Measurements from ENCODE around the gene MAP3K19.
"Not testable (repeated sequence)": the region's sequence is repeated elsewhere in the genome, so short reads cannot be mapped to it uniquely, and the experiment has no call there.

MAP3K19 gene

GRCh38 chr2:134973241-134974138 lies 73.8 kb downstream of the MAP3K19 start:
- Histone ChIP-seq H3K36me3 (ENCODE audit: control insufficient read depth in 1 of 2, insufficient read depth in 2 of 2, low read length in 2 of 2) (no peaks in the 10 kb centered on the region), H3K9ac (ENCODE audit: low read depth in 1 of 2, low read length in 2 of 2) (no peak overlapping the region), H3K27ac (ENCODE audit: low read depth, low read length) (no peak overlapping the region), H3K27me3 (ENCODE audit: control insufficient read depth in 1 of 2, insufficient read depth in 2 of 2, low read length in 2 of 2) (no peaks in the 10 kb centered on the region), H3K4me3 (ENCODE audit: low read depth in 1 of 2, low read length in 2 of 2) (no peak overlapping the region), H3K9me3 (ENCODE audit: control insufficient read depth in 1 of 2, low read length in 2 of 2) (peaks cover 7% of the 10 kb centered on the region in 2 donors), H3K4me1 (ENCODE audit: control insufficient read depth in 1 of 2, insufficient read depth in 2 of 2, low read length in 2 of 2) (no peaks in the 10 kb centered on the region)

- not testable (repeated sequence) for H3K4me1 ChIP-seq (ENCODE audit: control insufficient read depth in 1 of 2, insufficient read depth in 2 of 2, low read length in 2 of 2); H3K4me3 ChIP-seq (ENCODE audit: low read depth in 1 of 2, low read length in 2 of 2); H3K27me3 ChIP-seq (ENCODE audit: control insufficient read depth in 1 of 2, insufficient read depth in 2 of 2, low read length in 2 of 2); H3K9ac ChIP-seq (ENCODE audit: low read depth in 1 of 2, low read length in 2 of 2); H3K36me3 ChIP-seq (ENCODE audit: control insufficient read depth in 1 of 2, insufficient read depth in 2 of 2, low read length in 2 of 2); H3K9me3 ChIP-seq (ENCODE audit: control insufficient read depth in 1 of 2, low read length in 2 of 2); H3K27ac ChIP-seq (ENCODE audit: low read depth, low read length)
Observed at GRCh38 chr2:134967166-134967565, 80.1 kb downstream of the MAP3K19 start.

GRCh38 chr2:134957477-134957876 lies 89.8 kb downstream of the MAP3K19 start:
- peaks cover 30 to 46% of the 10 kb centered on the region in 2 donors for H3K36me3 ChIP-seq (ENCODE audit: control insufficient read depth in 1 of 2, insufficient read depth in 2 of 2, low read length in 2 of 2)

GRCh38 chr2:134955744-134956143 lies 91.5 kb downstream of the MAP3K19 start:
- Histone ChIP-seq H3K9me3 (ENCODE audit: control insufficient read depth in 1 of 2, low read length in 2 of 2) (no peaks in the 10 kb centered on the region), H3K27ac (ENCODE audit: low read depth, low read length) (no peak overlapping the region), H3K4me1 (ENCODE audit: control insufficient read depth in 1 of 2, insufficient read depth in 2 of 2, low read length in 2 of 2) (peaks cover 0 to 4% of the 10 kb centered on the region in 2 donors), H3K27me3 (ENCODE audit: control insufficient read depth in 1 of 2, insufficient read depth in 2 of 2, low read length in 2 of 2) (no peaks in the 10 kb centered on the region), H3K36me3 (ENCODE audit: control insufficient read depth in 1 of 2, insufficient read depth in 2 of 2, low read length in 2 of 2) (peaks cover 30 to 53% of the 10 kb centered on the region in 2 donors), H3K4me3 (ENCODE audit: low read depth in 1 of 2, low read length in 2 of 2) (no peak overlapping the region), H3K9ac (ENCODE audit: low read depth in 1 of 2, low read length in 2 of 2) (no peak overlapping the region)

More at GRCh38 chr2:134957477-134957876, 89.8 kb downstream of the MAP3K19 start:
- Histone ChIP-seq H3K9me3 (ENCODE audit: control insufficient read depth in 1 of 2, low read length in 2 of 2) (no peaks in the 10 kb centered on the region), H3K27ac (ENCODE audit: low read depth, low read length) (no peak overlapping the region), H3K9ac (ENCODE audit: low read depth in 1 of 2, low read length in 2 of 2) (no peak overlapping the region), H3K4me1 (ENCODE audit: control insufficient read depth in 1 of 2, insufficient read depth in 2 of 2, low read length in 2 of 2) (peaks cover 0 to 4% of the 10 kb centered on the region in 2 donors), H3K4me3 (ENCODE audit: low read depth in 1 of 2, low read length in 2 of 2) (no peak overlapping the region), H3K27me3 (ENCODE audit: control insufficient read depth in 1 of 2, insufficient read depth in 2 of 2, low read length in 2 of 2) (no peaks in the 10 kb centered on the region)

- no peak overlapping the region for H3K4me3 ChIP-seq (ENCODE audit: low read depth in 1 of 2, low read length in 2 of 2)
- no peak overlapping the region for H3K27ac ChIP-seq (ENCODE audit: low read depth, low read length)
- no peaks in the 10 kb centered on the region for H3K27me3 ChIP-seq (ENCODE audit: control insufficient read depth in 1 of 2, insufficient read depth in 2 of 2, low read length in 2 of 2)
- peaks cover 0 to 4% of the 10 kb centered on the region in 2 donors for H3K4me1 ChIP-seq (ENCODE audit: control insufficient read depth in 1 of 2, insufficient read depth in 2 of 2, low read length in 2 of 2)
- H3K36me3 ChIP-seq (ENCODE audit: control insufficient read depth in 1 of 2, insufficient read depth in 2 of 2, low read length in 2 of 2), result peaks cover 30 to 56% of the 10 kb centered on the region in 2 donors
- no peak overlapping the region for H3K9ac ChIP-seq (ENCODE audit: low read depth in 1 of 2, low read length in 2 of 2)
- no peaks in the 10 kb centered on the region for H3K9me3 ChIP-seq (ENCODE audit: control insufficient read depth in 1 of 2, low read length in 2 of 2)
Observed at GRCh38 chr2:134954065-134954464, 93.2 kb downstream of the MAP3K19 start.

GRCh38 chr2:134952608-134953007 lies 94.6 kb downstream of the MAP3K19 start:
- Histone ChIP-seq H3K27me3 (ENCODE audit: control insufficient read depth in 1 of 2, insufficient read depth in 2 of 2, low read length in 2 of 2) (no peaks in the 10 kb centered on the region), H3K36me3 (ENCODE audit: control insufficient read depth in 1 of 2, insufficient read depth in 2 of 2, low read length in 2 of 2) (peaks cover 36 to 63% of the 10 kb centered on the region in 2 donors), H3K27ac (ENCODE audit: low read depth, low read length) (no peak overlapping the region), H3K4me3 (ENCODE audit: low read depth in 1 of 2, low read length in 2 of 2) (no peak overlapping the region), H3K9me3 (ENCODE audit: control insufficient read depth in 1 of 2, low read length in 2 of 2) (no peaks in the 10 kb centered on the region), H3K9ac (ENCODE audit: low read depth in 1 of 2, low read length in 2 of 2) (no peak overlapping the region), H3K4me1 (ENCODE audit: control insufficient read depth in 1 of 2, insufficient read depth in 2 of 2, low read length in 2 of 2) (no peaks in the 10 kb centered on the region)

GRCh38 chr2:134950886-134951285 lies 96.4 kb downstream of the MAP3K19 start:
- H3K9ac ChIP-seq (ENCODE audit: low read depth in 1 of 2, low read length in 2 of 2), result no peak overlapping the region
- H3K4me1 ChIP-seq (ENCODE audit: control insufficient read depth in 1 of 2, insufficient read depth in 2 of 2, low read length in 2 of 2), result no peaks in the 10 kb centered on the region
- H3K27me3 ChIP-seq (ENCODE audit: control insufficient read depth in 1 of 2, insufficient read depth in 2 of 2, low read length in 2 of 2), result no peaks in the 10 kb centered on the region
- no peaks in the 10 kb centered on the region for H3K9me3 ChIP-seq (ENCODE audit: control insufficient read depth in 1 of 2, low read length in 2 of 2)
- H3K4me3 ChIP-seq (ENCODE audit: low read depth in 1 of 2, low read length in 2 of 2), result no peak overlapping the region
- no peak overlapping the region for H3K27ac ChIP-seq (ENCODE audit: low read depth, low read length)
- peaks cover 41 to 69% of the 10 kb centered on the region in 2 donors for H3K36me3 ChIP-seq (ENCODE audit: control insufficient read depth in 1 of 2, insufficient read depth in 2 of 2, low read length in 2 of 2)

GRCh38 chr2:134949981-134950708 lies 97.1 kb downstream of the MAP3K19 start:
- H3K9me3 ChIP-seq (ENCODE audit: control insufficient read depth in 1 of 2, low read length in 2 of 2), result no peaks in the 10 kb centered on the region
- no peaks in the 10 kb centered on the region for H3K27me3 ChIP-seq (ENCODE audit: control insufficient read depth in 1 of 2, insufficient read depth in 2 of 2, low read length in 2 of 2)
- peaks cover 37 to 63% of the 10 kb centered on the region in 2 donors for H3K36me3 ChIP-seq (ENCODE audit: control insufficient read depth in 1 of 2, insufficient read depth in 2 of 2, low read length in 2 of 2)
- H3K9ac ChIP-seq (ENCODE audit: low read depth in 1 of 2, low read length in 2 of 2), result no peak overlapping the region
- H3K4me1 ChIP-seq (ENCODE audit: control insufficient read depth in 1 of 2, insufficient read depth in 2 of 2, low read length in 2 of 2), result no peaks in the 10 kb centered on the region
- no peak overlapping the region for H3K4me3 ChIP-seq (ENCODE audit: low read depth in 1 of 2, low read length in 2 of 2)
- H3K27ac ChIP-seq (ENCODE audit: low read depth, low read length), result no peak overlapping the region

- no peaks in the 10 kb centered on the region for H3K27me3 ChIP-seq (ENCODE audit: control insufficient read depth in 1 of 2, insufficient read depth in 2 of 2, low read length in 2 of 2)
- H3K9ac ChIP-seq (ENCODE audit: low read depth in 1 of 2, low read length in 2 of 2), result no peak overlapping the region
- peaks cover 32 to 43% of the 10 kb centered on the region in 2 donors for H3K36me3 ChIP-seq (ENCODE audit: control insufficient read depth in 1 of 2, insufficient read depth in 2 of 2, low read length in 2 of 2)
- no peaks in the 10 kb centered on the region for H3K4me1 ChIP-seq (ENCODE audit: control insufficient read depth in 1 of 2, insufficient read depth in 2 of 2, low read length in 2 of 2)
- H3K4me3 ChIP-seq (ENCODE audit: low read depth in 1 of 2, low read length in 2 of 2), result no peak overlapping the region
- H3K9me3 ChIP-seq (ENCODE audit: control insufficient read depth in 1 of 2, low read length in 2 of 2), result no peaks in the 10 kb centered on the region
- no peak overlapping the region for H3K27ac ChIP-seq (ENCODE audit: low read depth, low read length)
Observed at GRCh38 chr2:134946073-134946472, 101.2 kb downstream of the MAP3K19 start.

GRCh38 chr2:134944975-134945374 lies 102.3 kb downstream of the MAP3K19 start:
- Histone ChIP-seq H3K27me3 (ENCODE audit: control insufficient read depth in 1 of 2, insufficient read depth in 2 of 2, low read length in 2 of 2) (no peaks in the 10 kb centered on the region), H3K36me3 (ENCODE audit: control insufficient read depth in 1 of 2, insufficient read depth in 2 of 2, low read length in 2 of 2) (peaks cover 35 to 46% of the 10 kb centered on the region in 2 donors), H3K9me3 (ENCODE audit: control insufficient read depth in 1 of 2, low read length in 2 of 2) (no peaks in the 10 kb centered on the region), H3K4me3 (ENCODE audit: low read depth in 1 of 2, low read length in 2 of 2) (no peak overlapping the region), H3K9ac (ENCODE audit: low read depth in 1 of 2, low read length in 2 of 2) (no peak overlapping the region), H3K27ac (ENCODE audit: low read depth, low read length) (no peak overlapping the region), H3K4me1 (ENCODE audit: control insufficient read depth in 1 of 2, insufficient read depth in 2 of 2, low read length in 2 of 2) (no peaks in the 10 kb centered on the region)

Measured in duodenal mucosa (tissue), 2 donors.